ENCODE data around the gene ARHGAP10. TPM values are rescaled to one million over a fixed set of nuclear protein-coding genes. Genes with fewer than 3 reads are reported as not detected.
"Not testable (repeated sequence)": the region's sequence is repeated elsewhere in the genome, so short reads cannot be mapped to it uniquely, and the experiment has no call there.

The ARHGAP10 gene
- total RNA-seq, 2 experiments from 2014 or later: 0.11 TPM; not detected in 1

GRCh38 chr4:148079961-148080360 lies 348.1 kb downstream of the ARHGAP10 start:
- Histone ChIP-seq H3K4me2 (ENCODE audit: low read length) (no peak overlapping the region), H4K20me1 (ENCODE audit: insufficient read depth, low read length) (no peaks in the 10 kb centered on the region), H3K4me3 (ENCODE audit: low read depth, low read length, poor library complexity, severe bottlenecking) (no peak overlapping the region), H3K27ac (ENCODE audit: low read depth, low read length, poor library complexity, severe bottlenecking) (no peak overlapping the region), H3K36me3 (ENCODE audit: insufficient read depth, low read length) (no peaks in the 10 kb centered on the region), H2AFZ (ENCODE audit: low read length) (no peak overlapping the region), H3K9me2 (ENCODE audit: insufficient read depth, low read length) (no peaks in the 10 kb centered on the region), H3K4me1 (ENCODE audit: insufficient read depth, low read length, poor library complexity, severe bottlenecking) (no peaks in the 10 kb centered on the region), H3K9me3 (ENCODE audit: low read length) (0 out of 2 replicates have a peak, but pooled peaks cover 3% of the 10 kb centered on the region), H3K79me2 (ENCODE audit: insufficient read depth, low read depth, low read length) (no peaks in the 10 kb centered on the region)
- ChIA-PET POLR2A (interaction anchor here (0.5 kb wide), 1 partner anchor 58 kb away, joined by 3 read pairs; no protein-coding TSS in a partner anchor), CTCF (ENCODE audit: unreplicated experiment) (no interaction called here)
- DNase-seq (ENCODE audit: low spot score): no peak
- TF ChIP-seq EZH2phosphoT487 (IDR thresholded peaks at IDR 0.05; ENCODE audit: borderline replicate concordance, low read depth, low read length) (no peak), CTCF (conservative IDR thresholded peaks at IDR 0.05; ENCODE audit: low read length) (no peak)
- intact Hi-C loops (cut with micrococcal nuclease; ENCODE audit: unreplicated experiment): no loop called here
- no TSS peak for BruUV-seq (replicated peaks)

DNA sequence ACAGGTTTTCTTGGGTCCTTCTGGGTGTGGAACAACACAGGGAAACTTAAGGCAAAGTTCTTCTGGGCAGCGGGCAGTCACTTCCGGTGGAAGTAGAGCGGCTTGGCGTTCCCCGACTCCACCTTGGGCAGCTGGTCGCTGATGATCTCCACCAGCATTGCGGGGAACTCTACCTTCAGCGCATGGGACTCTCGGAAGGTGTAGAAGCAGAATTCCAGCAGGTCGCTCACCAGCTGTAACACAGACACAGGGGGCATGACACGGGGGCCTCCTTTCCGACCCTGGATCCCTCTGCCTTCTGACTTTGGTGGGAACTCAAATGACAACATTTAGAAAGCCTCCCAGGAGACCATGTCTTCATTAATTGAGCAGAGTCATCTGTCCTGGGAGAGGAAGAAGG lies 349.4 kb downstream of the ARHGAP10 start:
- no peak for TF ChIP-seq CTCF (conservative IDR thresholded peaks at IDR 0.05; ENCODE audit: low read length)
- TF ChIP-seq EZH2phosphoT487 (IDR thresholded peaks at IDR 0.05; ENCODE audit: borderline replicate concordance, low read depth, low read length): no peak
- Histone ChIP-seq H3K36me3 (ENCODE audit: insufficient read depth, low read length) (no peaks in the 10 kb centered on the region), H4K20me1 (ENCODE audit: insufficient read depth, low read length) (no peaks in the 10 kb centered on the region), H3K9me2 (ENCODE audit: insufficient read depth, low read length) (no peaks in the 10 kb centered on the region), H3K4me3 (ENCODE audit: low read depth, low read length, poor library complexity, severe bottlenecking) (no peak overlapping the region), H3K27ac (ENCODE audit: low read depth, low read length, poor library complexity, severe bottlenecking) (no peak overlapping the region), H3K79me2 (ENCODE audit: insufficient read depth, low read depth, low read length) (no peaks in the 10 kb centered on the region), H3K4me1 (ENCODE audit: insufficient read depth, low read length, poor library complexity, severe bottlenecking) (no peaks in the 10 kb centered on the region), H3K9me3 (ENCODE audit: low read length) (no peaks in the 10 kb centered on the region), H3K4me2 (ENCODE audit: low read length) (no peak overlapping the region), H2AFZ (ENCODE audit: low read length) (no peak overlapping the region)
- intact Hi-C loops (cut with micrococcal nuclease; ENCODE audit: unreplicated experiment): no loop called here
- POLR2A ChIA-PET: no interaction called here
- no peak for DNase-seq (ENCODE audit: low spot score)
- BruUV-seq (replicated peaks): no TSS peak
- CTCF ChIA-PET (ENCODE audit: unreplicated experiment): no interaction called here

DNA sequence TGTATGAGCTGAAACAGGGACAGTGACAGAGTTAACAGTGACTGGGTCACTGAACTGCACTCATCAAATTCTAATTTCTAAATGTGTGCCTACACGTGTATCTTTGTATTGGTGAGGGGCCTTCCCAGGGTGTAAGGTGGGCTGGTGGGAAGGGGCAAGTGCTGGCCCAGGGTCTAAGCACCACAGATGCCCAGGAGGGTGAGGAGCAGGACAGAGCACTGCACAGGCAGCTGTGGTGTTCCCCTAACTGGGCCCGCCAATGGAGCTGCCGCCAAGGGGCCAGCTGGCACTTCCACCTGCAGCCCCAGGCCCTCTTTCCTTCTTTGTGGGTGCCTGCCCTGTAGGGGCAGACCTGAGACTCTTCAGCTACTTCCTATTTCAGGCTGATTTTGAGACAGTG lies 349.9 kb downstream of the ARHGAP10 start:
- DNase-seq (ENCODE audit: low spot score): no peak
- no peak for TF ChIP-seq CTCF (conservative IDR thresholded peaks at IDR 0.05; ENCODE audit: low read length)
- TF ChIP-seq EZH2phosphoT487 (IDR thresholded peaks at IDR 0.05; ENCODE audit: borderline replicate concordance, low read depth, low read length): no peak
- ChIA-PET POLR2A (no interaction called here), CTCF (ENCODE audit: unreplicated experiment) (no interaction called here)
- Histone ChIP-seq H3K27ac (ENCODE audit: low read depth, low read length, poor library complexity, severe bottlenecking) (no peak overlapping the region), H2AFZ (ENCODE audit: low read length) (no peak overlapping the region), H3K79me2 (ENCODE audit: insufficient read depth, low read depth, low read length) (no peaks in the 10 kb centered on the region), H3K4me1 (ENCODE audit: insufficient read depth, low read length, poor library complexity, severe bottlenecking) (no peaks in the 10 kb centered on the region), H3K36me3 (ENCODE audit: insufficient read depth, low read length) (no peaks in the 10 kb centered on the region), H3K9me2 (ENCODE audit: insufficient read depth, low read length) (no peaks in the 10 kb centered on the region), H3K4me2 (ENCODE audit: low read length) (no peak overlapping the region), H3K4me3 (ENCODE audit: low read depth, low read length, poor library complexity, severe bottlenecking) (no peak overlapping the region), H4K20me1 (ENCODE audit: insufficient read depth, low read length) (no peaks in the 10 kb centered on the region), H3K9me3 (ENCODE audit: low read length) (no peaks in the 10 kb centered on the region)
- intact Hi-C loops (cut with micrococcal nuclease; ENCODE audit: unreplicated experiment): no loop called here
- no TSS peak for BruUV-seq (replicated peaks)

- POLR2A ChIA-PET: interaction anchor here (0.7 kb wide), 1 partner anchor 344 kb away, joined by 5 read pairs; no protein-coding TSS in a partner anchor
- BruUV-seq (replicated peaks); CTCF ChIA-PET (ENCODE audit: unreplicated experiment): not testable (repeated sequence)
Observed at GRCh38 chr4:148083073-148083472, 351.2 kb downstream of the ARHGAP10 start.

More at GRCh38 chr4:148083073-148083472, 351.2 kb downstream of the ARHGAP10 start:
- H2AFZ ChIP-seq (ENCODE audit: low read length); H3K79me2 ChIP-seq (ENCODE audit: insufficient read depth, low read depth, low read length); H3K4me2 ChIP-seq (ENCODE audit: low read length); intact Hi-C loops (cut with micrococcal nuclease; ENCODE audit: unreplicated experiment); H3K4me1 ChIP-seq (ENCODE audit: insufficient read depth, low read length, poor library complexity, severe bottlenecking); H3K4me3 ChIP-seq (ENCODE audit: low read depth, low read length, poor library complexity, severe bottlenecking); H3K27ac ChIP-seq (ENCODE audit: low read depth, low read length, poor library complexity, severe bottlenecking); H3K36me3 ChIP-seq (ENCODE audit: insufficient read depth, low read length); H3K9me2 ChIP-seq (ENCODE audit: insufficient read depth, low read length); H3K9me3 ChIP-seq (ENCODE audit: low read length); DNase-seq (ENCODE audit: low spot score); H4K20me1 ChIP-seq (ENCODE audit: insufficient read depth, low read length): not testable (repeated sequence)
